HUES48 (cell line): ENCODE data around the gene NPFF.
"Not testable (repeated sequence)": the region's sequence is repeated elsewhere in the genome, so short reads cannot be mapped to it uniquely, and the experiment has no call there.

ENCODE experiments used
- H3K27ac ChIP-seq: one replicate; pipeline ENCODE4 v1.7.0; 2013; ENCODE audit warnings: low read depth, low read length, inconsistent platforms
- H3K27me3 ChIP-seq: 2 replicates; pipeline ENCODE4 v1.6.1; 2013; ENCODE audit warnings: mild to moderate bottlenecking, low read length; ENCODE audit not compliant: control insufficient read depth, insufficient read depth
- H3K36me3 ChIP-seq: 2 replicates; pipeline ENCODE4 v1.6.1; 2013; ENCODE audit warnings: low read length; ENCODE audit not compliant: control insufficient read depth, insufficient read depth
- H3K4me1 ChIP-seq: 2 replicates; pipeline ENCODE4 v1.6.1; 2013; ENCODE audit warnings: mild to moderate bottlenecking, low read length; ENCODE audit not compliant: control insufficient read depth, insufficient read depth
- H3K4me3 ChIP-seq: 2 replicates; pipeline ENCODE4 v1.5.1; 2013; ENCODE audit warnings: mild to moderate bottlenecking, low read depth, low read length
- H3K9ac ChIP-seq: 2 replicates; pipeline ENCODE4 v1.6.1; 2013; ENCODE audit warnings: mild to moderate bottlenecking, low read depth, low read length, moderate library complexity
- H3K9me3 ChIP-seq: 2 replicates; pipeline ENCODE4 v1.6.1; 2013; ENCODE audit warnings: low read length; ENCODE audit not compliant: control insufficient read depth, insufficient read depth

The NPFF gene

GRCh38 chr12:53481939-53482586 lies 25.2 kb downstream of the NPFF start:
- no peaks in the 10 kb centered on the region for H3K27me3 ChIP-seq
- H3K9ac ChIP-seq, result no peak overlapping the region
- H3K4me1 ChIP-seq, result 0 out of 2 replicates have a peak, but pooled peaks cover 4% of the 10 kb centered on the region
- H3K4me3 ChIP-seq, result no peak overlapping the region
- peak overlapping the region; percentile 61 for H3K27ac ChIP-seq
- peaks cover 82% of the 10 kb centered on the region for H3K36me3 ChIP-seq
- no peaks in the 10 kb centered on the region for H3K9me3 ChIP-seq

GRCh38 chr12:53481458-53481857 lies 25.8 kb downstream of the NPFF start:
- Histone ChIP-seq H3K27ac (peak overlapping the region; percentile 33), H3K36me3 (peaks cover 85% of the 10 kb centered on the region)
- not testable (repeated sequence) for H3K9me3 ChIP-seq, H3K4me1 ChIP-seq, H3K9ac ChIP-seq, H3K4me3 ChIP-seq, H3K27me3 ChIP-seq

GRCh38 chr12:53480491-53481442 lies 26.5 kb downstream of the NPFF start:
- no peak overlapping the region for H3K9ac ChIP-seq
- no peaks in the 10 kb centered on the region for H3K27me3 ChIP-seq
- no peaks in the 10 kb centered on the region for H3K9me3 ChIP-seq
- 0 out of 2 replicates have a peak, but pooled peaks cover 10% of the 10 kb centered on the region for H3K4me1 ChIP-seq
- H3K4me3 ChIP-seq, result no peak overlapping the region
- peak overlapping the region; percentile 26 for H3K27ac ChIP-seq
- peaks cover 85% of the 10 kb centered on the region for H3K36me3 ChIP-seq

GRCh38 chr12:53479331-53479730 lies 28.0 kb downstream of the NPFF start:
- H3K27me3 ChIP-seq, result no peaks in the 10 kb centered on the region
- H3K9ac ChIP-seq, result no peak overlapping the region
- no peaks in the 10 kb centered on the region for H3K9me3 ChIP-seq
- 0 out of 2 replicates have a peak, but pooled peaks cover 10% of the 10 kb centered on the region for H3K4me1 ChIP-seq
- peak overlapping the region; percentile 42 for H3K27ac ChIP-seq
- peaks cover 87% of the 10 kb centered on the region for H3K36me3 ChIP-seq
- no peak overlapping the region for H3K4me3 ChIP-seq

- no peak overlapping the region for H3K9ac ChIP-seq
- no peaks in the 10 kb centered on the region for H3K9me3 ChIP-seq
- peak overlapping the region; percentile 42 for H3K27ac ChIP-seq
- H3K36me3 ChIP-seq, result peaks cover 87% of the 10 kb centered on the region
- peaks cover 11% of the 10 kb centered on the region; the same call in 1 of the 2 replicates for H3K4me1 ChIP-seq
- H3K27me3 ChIP-seq, result no peaks in the 10 kb centered on the region
- H3K4me3 ChIP-seq, result no peak overlapping the region
Observed at GRCh38 chr12:53478865-53479264, 28.4 kb downstream of the NPFF start.

GRCh38 chr12:53476769-53477209 lies 30.5 kb downstream of the NPFF start:
- peak overlapping the region; percentile 9 for H3K27ac ChIP-seq
- no peaks in the 10 kb centered on the region for H3K27me3 ChIP-seq
- no peak overlapping the region for H3K4me3 ChIP-seq
- peaks cover 91% of the 10 kb centered on the region for H3K36me3 ChIP-seq
- H3K4me1 ChIP-seq, result peaks cover 14% of the 10 kb centered on the region; the same call in 1 of the 2 replicates
- no peak overlapping the region for H3K9ac ChIP-seq
- H3K9me3 ChIP-seq, result no peaks in the 10 kb centered on the region

- Histone ChIP-seq H3K27ac (peak overlapping the region; percentile 12), H3K9ac (no peak overlapping the region), H3K36me3 (peaks cover 97% of the 10 kb centered on the region), H3K4me3 (no peak overlapping the region), H3K9me3 (no peaks in the 10 kb centered on the region), H3K4me1 (peaks cover 11% of the 10 kb centered on the region; the same call in 1 of the 2 replicates), H3K27me3 (no peaks in the 10 kb centered on the region)
Observed at GRCh38 chr12:53474819-53475218, 32.5 kb downstream of the NPFF start.

- Histone ChIP-seq H3K27ac (peak overlapping the region; percentile 12), H3K9ac (no peak overlapping the region), H3K4me3 (no peak overlapping the region), H3K27me3 (no peaks in the 10 kb centered on the region), H3K36me3 (peaks cover 97% of the 10 kb centered on the region), H3K9me3 (no peaks in the 10 kb centered on the region), H3K4me1 (peaks cover 9% of the 10 kb centered on the region; the same call in 1 of the 2 replicates)
Observed at GRCh38 chr12:53474077-53474476, 33.2 kb downstream of the NPFF start.

GRCh38 chr12:53472056-53472582 lies 35.2 kb downstream of the NPFF start:
- Histone ChIP-seq H3K4me3 (no peak overlapping the region), H3K4me1 (peaks cover 9% of the 10 kb centered on the region; the same call in 1 of the 2 replicates), H3K9me3 (no peaks in the 10 kb centered on the region), H3K27me3 (no peaks in the 10 kb centered on the region), H3K36me3 (peaks cover 98% of the 10 kb centered on the region), H3K27ac (no peak overlapping the region), H3K9ac (no peak overlapping the region)

- Histone ChIP-seq H3K27ac (no peak overlapping the region), H3K4me1 (peaks cover 13% of the 10 kb centered on the region), H3K9me3 (no peaks in the 10 kb centered on the region), H3K36me3 (peaks cover 97% of the 10 kb centered on the region), H3K9ac (no peak overlapping the region), H3K27me3 (no peaks in the 10 kb centered on the region), H3K4me3 (no peak overlapping the region)
Observed at GRCh38 chr12:53468282-53468681, 39.0 kb downstream of the NPFF start.
